ENCODE data around the gene C10orf71.

Gene C10orf71

DNA sequence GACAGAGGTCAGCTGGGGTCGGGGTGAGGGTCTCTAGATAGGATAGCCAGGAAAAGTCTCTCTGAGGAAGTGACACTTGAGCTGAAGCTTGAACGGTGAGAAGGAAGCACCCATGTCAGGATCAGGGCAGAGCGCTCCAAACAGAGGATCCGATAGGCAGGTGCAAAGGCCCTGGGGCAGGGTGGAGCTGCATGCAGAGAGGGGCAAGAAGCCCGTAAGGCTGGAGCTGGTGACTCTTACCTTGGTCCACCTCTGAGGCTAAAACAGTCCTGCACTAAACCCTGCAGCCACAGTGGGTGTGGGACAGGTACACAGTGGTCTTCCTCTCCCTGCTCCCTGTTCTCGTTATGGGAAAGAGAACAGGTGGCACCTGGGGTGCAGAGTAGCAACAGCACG, 5.8 kb upstream of the C10orf71 start:
- DNase-seq: no peak

GRCh38 chr10:49294731-49295130, 4.2 kb upstream of the C10orf71 start:
- no peak for DNase-seq

GRCh38 chr10:49295297-49295696, 3.7 kb upstream of the C10orf71 start:
- no peak for DNase-seq

- DNase-seq: no peak
These were observed 2.6 kb upstream of the C10orf71 start for GRCh38 chr10:49296382-49296781.

DNA sequence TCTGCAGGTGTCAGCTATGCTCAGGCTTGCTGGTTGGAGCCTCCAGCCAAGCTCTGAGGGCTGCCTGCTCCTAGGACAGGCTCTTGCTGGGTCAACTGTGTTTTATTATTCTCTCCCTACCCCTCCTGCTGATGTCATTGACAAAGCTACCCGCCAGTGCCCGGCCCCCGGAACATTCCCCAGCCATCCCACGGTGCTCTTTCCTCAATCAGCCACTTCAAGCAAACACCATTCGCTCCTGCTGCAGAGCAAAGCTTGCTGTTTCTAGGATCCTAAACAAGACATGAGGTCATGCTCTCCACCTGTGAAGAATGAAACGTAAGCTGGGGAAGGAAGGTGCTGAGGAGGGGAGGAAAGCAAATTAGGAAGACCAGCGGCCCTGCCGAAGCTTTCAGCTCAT, 2.1 kb upstream of the C10orf71 start:
- DNase-seq: no peak

GRCh38 chr10:49297818-49298670, 926 bp upstream of the C10orf71 start:
- DNase-seq: no peak

- no peak for DNase-seq
These were observed 343 bp upstream of the C10orf71 start for GRCh38 chr10:49298671-49298982.

- DNase-seq: no peak
These were observed 808 bp downstream of the C10orf71 start for GRCh38 chr10:49299816-49300139.

GRCh38 chr10:49300140-49300974, 1.4 kb downstream of the C10orf71 start:
- no peak for DNase-seq

DNA sequence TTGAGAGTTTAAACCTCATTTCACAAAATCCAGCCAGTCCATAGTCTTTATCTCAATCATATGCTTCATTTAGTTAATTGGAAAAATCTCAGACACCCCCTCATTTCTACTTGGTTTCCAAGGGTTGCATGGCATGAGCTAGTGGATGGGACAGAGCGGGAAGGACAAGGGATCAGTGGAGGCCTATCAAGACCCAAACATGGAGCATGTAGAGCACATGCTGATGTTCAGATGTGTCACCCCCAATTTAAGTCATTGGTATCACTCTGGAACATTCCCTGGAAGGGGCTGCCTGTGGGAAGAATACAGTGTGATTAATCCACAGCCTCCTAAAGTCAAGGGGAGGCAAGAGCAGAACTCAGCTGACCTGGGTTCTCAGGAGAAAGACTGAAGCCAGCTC, 2.3 kb downstream of the C10orf71 start:
- DNase-seq: no peak

DNA sequence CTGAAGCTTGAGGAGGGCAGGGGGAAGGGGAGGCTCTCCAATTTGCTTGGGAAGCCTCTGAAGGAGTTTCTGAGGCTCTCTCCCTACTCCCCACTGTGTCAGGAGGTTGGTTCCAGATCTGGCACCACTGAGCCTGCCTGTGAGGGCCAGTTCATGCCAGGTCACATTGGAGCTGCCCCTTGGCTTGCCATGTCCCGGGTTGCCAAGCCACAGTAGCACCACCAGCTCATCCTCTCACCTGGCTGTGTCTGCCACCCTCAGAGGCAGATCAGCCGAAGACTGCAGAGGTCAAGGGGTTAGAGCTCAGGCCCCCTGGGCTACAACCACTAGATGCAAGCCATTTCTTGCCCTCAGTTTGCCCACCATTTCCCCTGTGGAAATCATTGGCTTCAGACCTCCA, 3.1 kb downstream of the C10orf71 start:
- no peak for DNase-seq

DNA sequence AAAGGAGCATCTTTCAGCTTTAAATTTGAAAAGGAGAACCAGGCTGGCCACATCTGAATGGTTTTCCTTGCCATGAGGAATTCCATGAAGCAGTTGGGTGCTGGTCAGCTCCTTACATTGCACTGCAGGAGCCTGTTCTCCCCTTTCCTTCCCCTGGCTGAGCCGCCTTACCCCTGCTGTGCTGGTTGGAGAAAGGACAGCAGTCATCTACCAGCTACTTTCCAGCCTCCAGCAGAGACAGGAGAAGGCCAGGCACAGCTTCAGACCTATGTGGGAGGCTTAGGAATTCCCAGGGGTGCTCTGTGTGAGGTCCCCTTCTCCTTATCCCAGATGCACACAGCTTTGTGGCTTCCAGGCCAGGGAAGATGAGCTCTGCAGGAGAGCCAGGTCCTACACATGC, 4.7 kb downstream of the C10orf71 start:
- DNase-seq: no peak

DNA sequence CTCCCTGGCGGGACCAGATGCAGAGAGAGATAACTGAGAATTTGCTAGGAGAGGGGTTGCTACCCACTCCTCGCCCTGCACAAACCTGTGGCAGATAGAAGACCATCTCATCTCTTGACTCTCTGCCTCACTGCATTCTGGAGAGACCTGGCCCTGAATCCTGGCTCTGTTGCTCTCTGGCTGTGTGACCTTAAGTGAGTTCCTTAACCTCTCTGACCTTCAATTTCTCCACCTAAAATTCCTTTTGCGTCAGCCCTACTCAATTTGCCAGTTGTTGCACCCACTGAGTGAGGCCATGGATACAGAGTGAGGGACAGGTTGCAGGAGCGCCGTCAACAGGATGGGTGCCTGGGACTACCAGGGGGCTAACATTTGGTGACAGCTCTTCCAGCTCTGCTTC, 5.2 kb downstream of the C10orf71 start:
- no peak for DNase-seq

- no peak for DNase-seq
These were observed 9.0 kb downstream of the C10orf71 start for GRCh38 chr10:49307921-49308320.

GRCh38 chr10:49308881-49309280, 9.9 kb downstream of the C10orf71 start:
- DNase-seq: no peak

- peak in 1 of 58 donors; percentile 24 for DNase-seq
These were observed 10.9 kb downstream of the C10orf71 start for GRCh38 chr10:49309691-49310411.

DNA sequence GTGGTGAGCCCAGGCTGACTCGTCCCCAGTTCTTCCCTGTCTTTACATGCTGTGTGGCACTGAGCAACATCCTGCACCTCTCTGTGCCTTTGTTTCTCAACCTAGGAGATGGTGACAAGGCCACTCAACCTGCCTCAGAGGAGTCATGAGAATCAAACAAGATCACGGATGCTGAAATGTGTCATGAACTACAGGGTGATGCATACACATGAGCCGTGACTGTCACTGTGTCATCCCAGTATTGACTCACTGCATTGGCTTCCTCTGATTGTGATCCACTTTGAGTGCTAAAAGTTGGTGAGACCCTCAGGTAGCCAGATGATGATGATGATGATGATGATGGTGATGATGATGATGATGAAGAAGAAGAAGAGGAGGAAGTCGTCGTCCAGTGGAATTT, 11.5 kb downstream of the C10orf71 start:
- DNase-seq: no peak

- no peak for DNase-seq
These were observed 12.1 kb downstream of the C10orf71 start for GRCh38 chr10:49310901-49311554.

DNA sequence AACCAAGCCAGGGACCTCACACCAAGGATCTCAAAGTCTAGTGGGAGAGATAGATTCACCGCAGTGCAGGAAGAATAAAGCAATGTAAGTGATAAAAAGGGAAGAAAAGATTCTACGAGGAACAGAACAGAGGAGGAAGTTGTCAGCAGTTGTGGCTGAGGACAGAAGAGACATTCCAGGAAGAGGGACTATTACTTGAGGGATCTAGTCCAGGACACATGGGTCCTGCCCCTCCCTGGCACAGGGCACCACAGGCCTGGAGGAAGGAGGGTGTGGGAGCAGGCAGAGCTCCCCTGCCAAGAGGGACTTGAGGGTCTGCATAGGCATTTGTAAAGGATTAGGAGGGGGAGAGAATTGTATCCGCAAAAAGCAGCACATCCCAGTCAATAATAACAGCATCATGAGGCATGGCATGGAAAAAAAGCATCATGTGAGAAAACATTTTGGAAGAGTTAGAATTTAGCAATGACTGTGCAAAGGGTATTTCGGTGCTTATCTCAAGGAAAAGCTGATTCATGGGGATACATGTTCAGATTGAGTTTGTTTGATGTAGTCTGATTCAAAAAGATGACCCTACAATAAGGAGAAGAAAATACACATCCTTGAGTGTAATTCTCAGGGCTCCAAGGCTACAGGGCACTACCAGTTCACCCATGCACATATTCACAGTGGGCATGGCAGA, 12.7 kb downstream of the C10orf71 start:
- DNase-seq: no peak

GRCh38 chr10:49312246-49312869, 13.4 kb downstream of the C10orf71 start:
- no peak for DNase-seq

Measured in anterior cingulate cortex (tissue), 58 donors.